Spleen (tissue), 11 donors: ENCODE results near the gene LRCH1. TPM values are rescaled to one million over a fixed set of nuclear protein-coding genes. Genes with fewer than 3 reads are reported as not detected.

Experiments
- DNase-seq: peaks from one replicate; pipeline ENCODE4 v3.0.0-alpha.2; 2020
- H3K27ac ChIP-seq, 8 donors: fragments of 200-600 bp; sonication (generic) in 7 of 8; 1 replicate in 4 of 8; 2 replicates in 4 of 8; pipeline versions ENCODE4 v1.5.0 to v1.8.0; 2016 to 2021; ENCODE audit warnings: inconsistent platforms in 4 of 8, mild to moderate bottlenecking in 4 of 8, moderate library complexity in 1 of 8
- H3K27me3 ChIP-seq, 7 donors: fragments of 200-600 bp; sonication (generic) in 6 of 7; replicated peaks in 1 of 7; 1 replicate in 4 of 7; 2 replicates in 3 of 7; pipeline versions ENCODE4 v1.5.0 to v1.8.0; 2016 to 2021; ENCODE audit warnings: inconsistent platforms in 3 of 7, mild to moderate bottlenecking in 1 of 7
- H3K36me3 ChIP-seq, 6 donors: fragments of 200-600 bp; sonication (generic) in 5 of 6; 1 replicate in 4 of 6; 2 replicates in 2 of 6; pipeline versions ENCODE4 v1.5.0 to v1.8.0; 2016 to 2021; ENCODE audit warnings: inconsistent platforms in 2 of 6
- H3K4me1 ChIP-seq, 6 donors: fragments of 200-600 bp; sonication (generic) in 5 of 6; 1 replicate in 3 of 6; 2 replicates in 3 of 6; pipeline versions ENCODE4 v1.5.0 to v1.8.0; 2016 to 2021; ENCODE audit warnings: inconsistent platforms in 3 of 6
- H3K4me3 ChIP-seq, 8 donors: fragments of 200-600 bp; sonication (generic) in 7 of 8; 1 replicate in 4 of 8; 2 replicates in 4 of 8; pipeline versions ENCODE4 v1.5.0 to v1.8.0; 2016 to 2021; ENCODE audit warnings: inconsistent platforms in 4 of 8, mild to moderate bottlenecking in 4 of 8, moderate library complexity in 2 of 8
- H3K9me3 ChIP-seq, 8 donors: fragments of 200-600 bp; sonication (generic) in 7 of 8; 1 replicate in 4 of 8; 2 replicates in 4 of 8; pipeline versions ENCODE4 v1.5.0 to v1.8.0; 2016 to 2021; ENCODE audit warnings: inconsistent platforms in 4 of 8
- CTCF ChIP-seq, 11 experiments: fragments of 200-600 bp in 7 of 11; fragments of 450-650 bp in 4 of 11; sonication (generic) in 4 of 11; IDR thresholded peaks in 8 of 11; conservative IDR thresholded peaks in 3 of 11; 1 replicate in 7 of 11; 2 replicates in 4 of 11; pipeline versions ENCODE4 v1.4.0 to v1.8.0; 2016 to 2021; ENCODE audit warnings: antibody characterized with exemption in 11 of 11, inconsistent platforms in 4 of 11, mild to moderate bottlenecking in 1 of 11
- POLR2A ChIP-seq, 3 donors: fragments of 450-650 bp; IDR thresholded peaks; one replicate each; pipeline ENCODE4 v1.5.1; 2017; ENCODE audit warnings: antibody characterized with exemption in 3 of 3, mild to moderate bottlenecking in 1 of 3
- POLR2AphosphoS5 ChIP-seq, 3 donors: sonication (generic); formaldehyde crosslinking; IDR thresholded peaks; one replicate each; pipeline ENCODE4 v1.5.1; 2017; ENCODE audit warnings: antibody characterized with exemption in 3 of 3
- WGBS, 5 donors: extraction: QIAGEN DNeasy Blood & Tissue Kit in 3 of 5; methylation state at CpG; one replicate each; pipeline versions ENCODE4 v1.1.5 to v1.1.7; 2013 to 2018; 5-methylcytosine and 5-hydroxymethylcytosine counted together
- intact Hi-C: fragments of 100-400 bp; cut with DNase I; formaldehyde crosslinking; loops from one replicate; pipeline ENCODE4 v1.15.0; 2023; ENCODE audit warnings: low total_unique reads
- polyA plus RNA-seq, 3 donors: library from polyadenylated mRNA; stranded (reverse); fragments of 200-250 nt; gene quantifications; one replicate each; pipeline ENCODE4 v1.2.1, GENCODE V29; 2013
- total RNA-seq, 7 donors: library from RNA; depleted of rRNA in 3 of 7; stranded (reverse); fragments of >200 nt in 3 of 7; fragmentation: NEBNext Ultra II Directional in 4 of 7; extraction: Animal tissue kit (Norgen Biotek cat#: 25700) in 4 of 7; gene quantifications; one replicate each; pipeline versions ENCODE4 v1.1.0 to v1.2.1, GENCODE V29; 2016 to 2021
- donor health status: healthy with polysubstance abuse.
- donor health status: DM: no; HTN: no; CAD: no; lungs with moderate emphysema.
- donor health status: DM: no; HTN: no; CAD: no.
- donor health status: Bipolar disorder and iron deficiency.
- donor health status: healthy.
- donor health status: DM: no; HTN: no; CAD: no.
- donor health status: DM: yes; HTN: yes; CAD: no.

The LRCH1 gene
- total and polyA plus RNA-seq, 10 donors, result 7.4 to 41.6 (median 34.6) TPM

DNA sequence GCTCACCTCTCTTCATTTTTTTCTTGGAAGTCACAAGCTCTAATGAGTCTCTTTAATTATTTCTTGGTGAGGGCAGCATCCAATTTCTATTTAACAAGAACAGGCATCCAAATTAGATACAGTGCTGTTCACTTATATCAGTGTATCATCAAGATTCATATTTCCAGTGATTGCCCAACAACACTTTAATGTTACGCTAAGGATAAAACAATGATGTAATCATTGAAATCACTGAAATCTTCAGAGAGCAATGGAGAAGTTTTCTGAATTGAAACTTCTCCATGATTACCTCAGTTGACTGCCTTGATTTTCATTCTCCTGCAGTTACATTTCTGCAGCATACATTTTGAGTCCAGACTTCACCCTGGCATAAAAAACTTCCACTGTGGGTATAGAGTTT, 17.1 kb upstream of the LRCH1 start:
- H3K9me3 ChIP-seq, result no peaks in the 10 kb centered on the region
- no peak overlapping the region for H3K27ac ChIP-seq
- intact Hi-C loops, result no loop called here
- 53 to 83% (median 70%) methylated on average over 1 of the region's 1 CpG for WGBS, 5 donors
- no peaks in the 10 kb centered on the region for H3K27me3 ChIP-seq
- H3K4me3 ChIP-seq, result no peak overlapping the region
- TF ChIP-seq POLR2AphosphoS5 (IDR thresholded peaks at IDR 0.05) (no peak), POLR2A (IDR thresholded peaks at IDR 0.05) (no peak), CTCF (IDR thresholded peaks at IDR 0.05 in 8 of 11, conservative IDR thresholded peaks at IDR 0.05 in 3 of 11) (no peak)
- H3K36me3 ChIP-seq, result no peaks in the 10 kb centered on the region
- peaks cover 0 to 6% (median 0%) of the 10 kb centered on the region in 6 donors for H3K4me1 ChIP-seq
- no peak for DNase-seq

GRCh38 chr13:46536341-46536740, 16.6 kb upstream of the LRCH1 start:
- no peak overlapping the region for H3K27ac ChIP-seq
- WGBS, 5 donors, result 90 to 98% (median 93%) methylated on average over 2 of the region's 2 CpGs
- H3K4me3 ChIP-seq, result no peak overlapping the region
- no peaks in the 10 kb centered on the region for H3K9me3 ChIP-seq
- DNase-seq, result no peak
- TF ChIP-seq CTCF (IDR thresholded peaks at IDR 0.05 in 8 of 11, conservative IDR thresholded peaks at IDR 0.05 in 3 of 11), result no peak
- TF ChIP-seq POLR2AphosphoS5 (IDR thresholded peaks at IDR 0.05), result no peak
- TF ChIP-seq POLR2A (IDR thresholded peaks at IDR 0.05), result no peak
- H3K4me1 ChIP-seq, result peaks cover 0 to 5% (median 0%) of the 10 kb centered on the region in 6 donors
- H3K36me3 ChIP-seq, result no peaks in the 10 kb centered on the region
- intact Hi-C loops, result no loop called here
- H3K27me3 ChIP-seq, result no peaks in the 10 kb centered on the region

- WGBS, 5 donors, result 91 to 98% (median 94%) methylated on average over 3 of the region's 3 CpGs
- intact Hi-C loops, result no loop called here
- Histone ChIP-seq H3K9me3 (no peaks in the 10 kb centered on the region), H3K36me3 (no peaks in the 10 kb centered on the region), H3K4me3 (no peak overlapping the region), H3K27me3 (no peaks in the 10 kb centered on the region), H3K27ac (no peak overlapping the region), H3K4me1 (no peaks in the 10 kb centered on the region)
- no peak for DNase-seq
- no peak for TF ChIP-seq CTCF (IDR thresholded peaks at IDR 0.05 in 8 of 11, conservative IDR thresholded peaks at IDR 0.05 in 3 of 11)
- TF ChIP-seq POLR2A (IDR thresholded peaks at IDR 0.05), result no peak
- no peak for TF ChIP-seq POLR2AphosphoS5 (IDR thresholded peaks at IDR 0.05)
These were observed 13.7 kb upstream of the LRCH1 start for GRCh38 chr13:46539231-46539630.

DNA sequence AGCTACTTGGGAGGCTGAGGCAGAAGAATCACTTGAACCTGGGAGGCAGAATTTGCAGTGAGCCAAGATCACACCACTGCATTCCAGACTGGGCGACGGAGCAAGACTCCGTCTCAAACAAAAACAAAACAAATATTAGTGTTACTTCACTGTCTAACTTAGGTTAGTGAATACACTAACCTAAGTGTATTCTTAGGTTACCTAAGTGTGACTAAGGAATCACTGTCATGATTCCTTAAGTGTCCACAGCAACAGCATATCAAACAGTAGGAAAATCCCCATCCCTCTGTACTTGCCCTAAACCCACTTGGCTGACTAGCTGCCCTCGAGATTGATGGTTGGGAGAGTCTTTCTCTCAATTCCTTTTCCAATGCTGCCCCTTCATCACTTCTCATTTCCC, 11.8 kb upstream of the LRCH1 start:
- Histone ChIP-seq H3K36me3 (no peaks in the 10 kb centered on the region), H3K27ac (no peak overlapping the region), H3K9me3 (no peaks in the 10 kb centered on the region), H3K27me3 (no peaks in the 10 kb centered on the region), H3K4me3 (no peak overlapping the region), H3K4me1 (no peaks in the 10 kb centered on the region)
- intact Hi-C loops, result loop anchor here (10.0 kb wide), 1 partner anchor 46 kb away; no protein-coding TSS in a partner anchor
- no peak for DNase-seq
- no peak for TF ChIP-seq POLR2A (IDR thresholded peaks at IDR 0.05)
- no peak for TF ChIP-seq POLR2AphosphoS5 (IDR thresholded peaks at IDR 0.05)
- no peak for TF ChIP-seq CTCF (IDR thresholded peaks at IDR 0.05 in 8 of 11, conservative IDR thresholded peaks at IDR 0.05 in 3 of 11)
- WGBS, 5 donors, result 92 to 97% (median 94%) methylated on average over 4 of the region's 4 CpGs
